GM18519 (cell line): Measurements from ENCODE around the gene C7orf57.

Experiments used
- ATAC-seq: cut with Tn5 transposase; IDR thresholded peaks from one replicate; pipeline ENCODE4 v1.9.1; 2021; ENCODE audit warnings: mild to moderate bottlenecking, moderate library complexity; ENCODE audit not compliant: unreplicated experiment, low FRiP score

The C7orf57 gene

GRCh38 chr7:48106906-48107659 lies 71.7 kb downstream of the C7orf57 start:
- ATAC-seq = no peak

- ATAC-seq = no peak
These were observed 72.7 kb downstream of the C7orf57 start for GRCh38 chr7:48107926-48108472.

- ATAC-seq = no peak
These were observed 73.9 kb downstream of the C7orf57 start for GRCh38 chr7:48108959-48109847.

- ATAC-seq = peak; percentile 92
These were observed 74.7 kb downstream of the C7orf57 start for GRCh38 chr7:48109848-48110663.

GRCh38 chr7:48110868-48111267 lies 75.5 kb downstream of the C7orf57 start:
- no peak for ATAC-seq
